ENCODE measurements around the gene C1QL4.
A peak's percentile ranks its signal among the peaks of the same experiment; 100 is the strongest.
"Not testable (repeated sequence)": the region's sequence is repeated elsewhere in the genome, so short reads cannot be mapped to it uniquely, and the experiment has no call there.

C1QL4 gene

GRCh38 chr12:49332891-49333371 is 4.1 kb downstream of the C1QL4 start:
- no peak for TF ChIP-seq POLR2A (IDR thresholded peaks at IDR 0.05; ENCODE audit: low read depth, low read length)
- FAIRE-seq (no peak), DNase-seq (ENCODE audit: insufficient read length, low spot score) (no peak)

GRCh38 chr12:49332441-49332861 is 4.5 kb downstream of the C1QL4 start:
- TF ChIP-seq POLR2A (IDR thresholded peaks at IDR 0.05; ENCODE audit: low read depth, low read length) = no peak
- DNase-seq (ENCODE audit: insufficient read length, low spot score) (no peak), FAIRE-seq (no peak)

- TF ChIP-seq POLR2A (IDR thresholded peaks at IDR 0.05; ENCODE audit: low read depth, low read length) = no peak
- DNase-seq (ENCODE audit: insufficient read length, low spot score) (peak; percentile 90), FAIRE-seq (peak; percentile 60)
These were observed 5.4 kb downstream of the C1QL4 start for GRCh38 chr12:49331380-49332222.

- no peak for TF ChIP-seq POLR2A (IDR thresholded peaks at IDR 0.05; ENCODE audit: low read depth, low read length)
- FAIRE-seq (no peak), DNase-seq (ENCODE audit: insufficient read length, low spot score) (no peak)
These were observed 6.2 kb downstream of the C1QL4 start for GRCh38 chr12:49330631-49331379.

GRCh38 chr12:49330032-49330619 is 6.9 kb downstream of the C1QL4 start:
- DNase-seq (ENCODE audit: insufficient read length, low spot score) = no peak
- no peak for TF ChIP-seq POLR2A (IDR thresholded peaks at IDR 0.05; ENCODE audit: low read depth, low read length)
- FAIRE-seq = no peak

- TF ChIP-seq POLR2A (IDR thresholded peaks at IDR 0.05; ENCODE audit: low read depth, low read length) = no peak
- FAIRE-seq (no peak), DNase-seq (ENCODE audit: insufficient read length, low spot score) (no peak)
These were observed 8.2 kb downstream of the C1QL4 start for GRCh38 chr12:49328816-49329215.

- DNase-seq (ENCODE audit: insufficient read length, low spot score) (no peak), FAIRE-seq (no peak)
- TF ChIP-seq POLR2A (IDR thresholded peaks at IDR 0.05; ENCODE audit: low read depth, low read length) = no peak
These were observed 9.1 kb downstream of the C1QL4 start for GRCh38 chr12:49327887-49328286.

- DNase-seq (ENCODE audit: insufficient read length, low spot score) (no peak), FAIRE-seq (no peak)
These were observed 9.6 kb downstream of the C1QL4 start for GRCh38 chr12:49327368-49327767.

GRCh38 chr12:49325606-49326005 is 11.4 kb downstream of the C1QL4 start:
- FAIRE-seq = no peak
- TF ChIP-seq POLR2A (IDR thresholded peaks at IDR 0.05; ENCODE audit: low read depth, low read length) = no peak

More at GRCh38 chr12:49327368-49327767, 9.6 kb downstream of the C1QL4 start:
- TF ChIP-seq POLR2A (IDR thresholded peaks at IDR 0.05; ENCODE audit: low read depth, low read length) = no peak

GRCh38 chr12:49323524-49324097 is 13.4 kb downstream of the C1QL4 start:
- DNase-seq (ENCODE audit: insufficient read length, low spot score) = no peak
- TF ChIP-seq POLR2A (IDR thresholded peaks at IDR 0.05; ENCODE audit: low read depth, low read length) = no peak
- no peak for FAIRE-seq

More at GRCh38 chr12:49325606-49326005, 11.4 kb downstream of the C1QL4 start:
- no peak for DNase-seq (ENCODE audit: insufficient read length, low spot score)

GRCh38 chr12:49322708-49323523 is 14.1 kb downstream of the C1QL4 start, which contains the start of gene TROAP:
TSS of gene TROAP (plus strand) at chr12:49323255. CDS start at chr12:49323609, 354 bp downstream.
- DNase-seq (ENCODE audit: insufficient read length, low spot score) (peak; percentile 98), FAIRE-seq (peak; percentile 94)
- peak; percentile 87 for TF ChIP-seq POLR2A (IDR thresholded peaks at IDR 0.05; ENCODE audit: low read depth, low read length)

- FAIRE-seq = no peak
- DNase-seq (ENCODE audit: insufficient read length, low spot score) = no peak
- no peak for TF ChIP-seq POLR2A (IDR thresholded peaks at IDR 0.05; ENCODE audit: low read depth, low read length)
These were observed 14.7 kb downstream of the C1QL4 start for GRCh38 chr12:49322367-49322707.

- FAIRE-seq; DNase-seq (ENCODE audit: insufficient read length, low spot score): not testable (repeated sequence)
These were observed 16.4 kb downstream of the C1QL4 start for GRCh38 chr12:49320411-49321103.

- DNase-seq (ENCODE audit: insufficient read length, low spot score); FAIRE-seq: not testable (repeated sequence)
These were observed 19.9 kb downstream of the C1QL4 start for GRCh38 chr12:49317118-49317517.

Measured in H54 (cell line).